SK-N-SH (cell line): ENCODE results near the gene PRR16.

Experiments
- CTCF ChIP-seq: fragments of 200-600 bp; sonication (generic); IDR thresholded peaks from 2 replicates; pipeline ENCODE4 v1.6.1; 2017; ENCODE audit warnings: antibody characterized with exemption, mild to moderate bottlenecking, moderate library complexity
- TCF12 ChIP-seq: IDR thresholded peaks from 2 replicates; pipeline ENCODE4 v1.4.0; 2012

- TF ChIP-seq TCF12 (no peak), CTCF (no peak)
These were observed 240.0 kb downstream of the PRR16 start for GRCh38 chr5:120703918-120704587.
